K562 (cell line): ENCODE data around the gene FOXRED2. TPM values are rescaled to one million over a fixed set of nuclear protein-coding genes. Genes with fewer than 3 reads are reported as not detected.

Source experiments
- ATF1 ChIP-seq, 2 experiments: fragments of 450-650 bp in 1 of 2; IDR thresholded peaks; 2 replicates each; pipeline ENCODE4 v1.6.1; 2016; ENCODE audit warnings: missing compliant biosample characterization in 1 of 2, missing genetic modification characterization in 1 of 2
- CBX2 ChIP-seq: fragments of 200-600 bp; sonication (generic); IDR thresholded peaks from one replicate; pipeline ENCODE4 v1.6.1; 2012; ENCODE audit warnings: mild to moderate bottlenecking, low read length, inconsistent platforms; ENCODE audit not compliant: insufficient read depth, poor library complexity, severe bottlenecking
- FOS ChIP-seq: IDR thresholded peaks from 3 replicates; pipeline ENCODE4 v1.6.1; 2011; ENCODE audit not compliant: insufficient read length; ENCODE audit errors: extremely low read depth
- FOXP1 ChIP-seq: sonication (generic); formaldehyde crosslinking; IDR thresholded peaks from 2 replicates; pipeline ENCODE4 v1.8.0; 2022; ENCODE audit warnings: mild to moderate bottlenecking, missing genetic modification reagents
- MEIS2 ChIP-seq: fragments of 450-650 bp; IDR thresholded peaks from 2 replicates; pipeline ENCODE4 v1.6.1; 2014; ENCODE audit warnings: mild to moderate bottlenecking; ENCODE audit not compliant: partially characterized antibody
- PHF8 ChIP-seq: fragments of 200-600 bp; sonication (generic); IDR thresholded peaks from 2 replicates; pipeline ENCODE4 v1.6.1; 2012; ENCODE audit warnings: mixed run types, mild to moderate bottlenecking, inconsistent platforms, low read length, moderate library complexity, borderline replicate concordance
- SRSF7 ChIP-seq: fragments of 200-400 bp; formaldehyde crosslinking; optimal IDR thresholded peaks from 2 replicates; pipeline ENCODE3; 2017; ENCODE audit warnings: mild to moderate bottlenecking, low read depth, low read length
- ZNF232 ChIP-seq: sonication (generic); formaldehyde crosslinking; IDR thresholded peaks from 2 replicates; pipeline ENCODE4 v1.8.0; 2022; ENCODE audit warnings: mild to moderate bottlenecking, missing genetic modification reagents
- ZNF75A ChIP-seq: fragments of 450-650 bp; formaldehyde crosslinking; IDR thresholded peaks from 2 replicates; pipeline ENCODE4 v1.4.0; 2020; ENCODE audit warnings: mild to moderate bottlenecking
- polyA plus RNA-seq, 8 experiments: library from polyadenylated mRNA; depleted of rRNA in 4 of 8; stranded (reverse) in 5 of 8; unstranded in 3 of 8; fragments of >200 nt; fragmentation: Nextera tagmentation in 2 of 8; fragmentation: Illumina TruSeq in 1 of 8; extraction: Ambion mirVana in 2 of 8; extraction: Trizol in 1 of 8; gene quantifications; 2 replicates each; pipeline versions ENCODE4 v1.2.1 to v1.2.3, GENCODE V29; 2011 to 2014; ENCODE audit warnings: inconsistent platforms in 1 of 8, missing spikeins in 1 of 8
- total RNA-seq, 7 experiments: library from RNA; depleted of rRNA in 6 of 7; stranded (reverse); fragments of >200 nt in 6 of 7; fragmentation: Illumina TruSeq in 2 of 7; extraction: Trizol in 2 of 7; gene quantifications; 2 replicates each; pipeline versions ENCODE4 v1.2.1 to v1.2.3, GENCODE V29; 2011 to 2021; ENCODE audit warnings: low replicate concordance in 1 of 7
- TF ChIP-seq, protein P1 (sequence below): fragments of 450-650 bp; IDR thresholded peaks from 2 replicates; pipeline ENCODE4 v1.6.1; 2016
- TF ChIP-seq, protein P2 (sequence below): fragments of 450-650 bp; IDR thresholded peaks from 2 replicates; pipeline ENCODE4 v1.6.1; 2016; ENCODE audit warnings: mild to moderate bottlenecking, moderate library complexity
- TF ChIP-seq, protein P3 (sequence below): fragments of 450-650 bp; IDR thresholded peaks from 2 replicates; pipeline ENCODE4 v1.6.1; 2016; ENCODE audit warnings: mild to moderate bottlenecking

FOXRED2 gene
- total and polyA plus RNA-seq, 9 of the 15 experiments (the other 6 are each of a cell fraction or from before 2014, with no cell fraction given): 2.8 to 48.4 (median 7.8) TPM

DNA sequence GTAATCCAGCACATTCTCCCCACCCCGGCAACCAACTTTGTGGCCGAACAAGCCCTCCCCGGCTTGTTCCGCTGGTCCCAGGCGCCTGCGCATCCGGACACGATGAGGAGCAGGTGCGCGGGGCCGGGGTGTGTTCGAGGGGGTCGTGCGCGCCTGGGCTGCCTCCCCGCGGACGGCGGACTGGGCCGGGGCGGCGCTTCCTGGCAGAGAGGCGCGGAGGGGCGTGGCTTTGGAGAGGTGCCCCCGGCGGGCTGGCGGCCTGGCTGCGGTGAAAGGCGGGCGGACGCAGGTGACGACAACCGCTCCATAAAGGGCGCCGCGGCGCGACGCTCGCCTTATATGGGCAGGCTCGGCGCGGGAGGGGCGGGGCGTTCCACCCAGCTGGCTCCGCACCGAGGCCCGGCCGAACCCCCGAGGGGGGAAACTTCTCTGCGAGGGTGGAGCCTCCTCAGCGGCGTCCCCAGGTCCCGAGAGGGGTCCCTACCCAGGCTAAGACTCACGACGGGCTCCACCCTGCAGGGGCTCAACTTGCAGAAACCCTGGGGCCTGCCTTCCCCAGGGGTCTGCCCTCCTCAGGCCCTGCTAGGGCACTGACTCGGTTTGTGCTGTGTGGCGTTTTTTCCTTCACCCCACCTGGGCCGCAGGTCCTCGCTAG lies 51.8 kb downstream of the FOXRED2 start (continued):
- TF ChIP-seq, protein P1, sequence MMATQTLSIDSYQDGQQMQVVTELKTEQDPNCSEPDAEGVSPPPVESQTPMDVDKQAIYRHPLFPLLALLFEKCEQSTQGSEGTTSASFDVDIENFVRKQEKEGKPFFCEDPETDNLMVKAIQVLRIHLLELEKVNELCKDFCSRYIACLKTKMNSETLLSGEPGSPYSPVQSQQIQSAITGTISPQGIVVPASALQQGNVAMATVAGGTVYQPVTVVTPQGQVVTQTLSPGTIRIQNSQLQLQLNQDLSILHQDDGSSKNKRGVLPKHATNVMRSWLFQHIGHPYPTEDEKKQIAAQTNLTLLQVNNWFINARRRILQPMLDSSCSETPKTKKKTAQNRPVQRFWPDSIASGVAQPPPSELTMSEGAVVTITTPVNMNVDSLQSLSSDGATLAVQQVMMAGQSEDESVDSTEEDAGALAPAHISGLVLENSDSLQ: 0 out of 2 replicates have a peak, but pooled peaks have one; percentile 19
- TF ChIP-seq FOXP1: peak; percentile 94
- TF ChIP-seq, protein P2, sequence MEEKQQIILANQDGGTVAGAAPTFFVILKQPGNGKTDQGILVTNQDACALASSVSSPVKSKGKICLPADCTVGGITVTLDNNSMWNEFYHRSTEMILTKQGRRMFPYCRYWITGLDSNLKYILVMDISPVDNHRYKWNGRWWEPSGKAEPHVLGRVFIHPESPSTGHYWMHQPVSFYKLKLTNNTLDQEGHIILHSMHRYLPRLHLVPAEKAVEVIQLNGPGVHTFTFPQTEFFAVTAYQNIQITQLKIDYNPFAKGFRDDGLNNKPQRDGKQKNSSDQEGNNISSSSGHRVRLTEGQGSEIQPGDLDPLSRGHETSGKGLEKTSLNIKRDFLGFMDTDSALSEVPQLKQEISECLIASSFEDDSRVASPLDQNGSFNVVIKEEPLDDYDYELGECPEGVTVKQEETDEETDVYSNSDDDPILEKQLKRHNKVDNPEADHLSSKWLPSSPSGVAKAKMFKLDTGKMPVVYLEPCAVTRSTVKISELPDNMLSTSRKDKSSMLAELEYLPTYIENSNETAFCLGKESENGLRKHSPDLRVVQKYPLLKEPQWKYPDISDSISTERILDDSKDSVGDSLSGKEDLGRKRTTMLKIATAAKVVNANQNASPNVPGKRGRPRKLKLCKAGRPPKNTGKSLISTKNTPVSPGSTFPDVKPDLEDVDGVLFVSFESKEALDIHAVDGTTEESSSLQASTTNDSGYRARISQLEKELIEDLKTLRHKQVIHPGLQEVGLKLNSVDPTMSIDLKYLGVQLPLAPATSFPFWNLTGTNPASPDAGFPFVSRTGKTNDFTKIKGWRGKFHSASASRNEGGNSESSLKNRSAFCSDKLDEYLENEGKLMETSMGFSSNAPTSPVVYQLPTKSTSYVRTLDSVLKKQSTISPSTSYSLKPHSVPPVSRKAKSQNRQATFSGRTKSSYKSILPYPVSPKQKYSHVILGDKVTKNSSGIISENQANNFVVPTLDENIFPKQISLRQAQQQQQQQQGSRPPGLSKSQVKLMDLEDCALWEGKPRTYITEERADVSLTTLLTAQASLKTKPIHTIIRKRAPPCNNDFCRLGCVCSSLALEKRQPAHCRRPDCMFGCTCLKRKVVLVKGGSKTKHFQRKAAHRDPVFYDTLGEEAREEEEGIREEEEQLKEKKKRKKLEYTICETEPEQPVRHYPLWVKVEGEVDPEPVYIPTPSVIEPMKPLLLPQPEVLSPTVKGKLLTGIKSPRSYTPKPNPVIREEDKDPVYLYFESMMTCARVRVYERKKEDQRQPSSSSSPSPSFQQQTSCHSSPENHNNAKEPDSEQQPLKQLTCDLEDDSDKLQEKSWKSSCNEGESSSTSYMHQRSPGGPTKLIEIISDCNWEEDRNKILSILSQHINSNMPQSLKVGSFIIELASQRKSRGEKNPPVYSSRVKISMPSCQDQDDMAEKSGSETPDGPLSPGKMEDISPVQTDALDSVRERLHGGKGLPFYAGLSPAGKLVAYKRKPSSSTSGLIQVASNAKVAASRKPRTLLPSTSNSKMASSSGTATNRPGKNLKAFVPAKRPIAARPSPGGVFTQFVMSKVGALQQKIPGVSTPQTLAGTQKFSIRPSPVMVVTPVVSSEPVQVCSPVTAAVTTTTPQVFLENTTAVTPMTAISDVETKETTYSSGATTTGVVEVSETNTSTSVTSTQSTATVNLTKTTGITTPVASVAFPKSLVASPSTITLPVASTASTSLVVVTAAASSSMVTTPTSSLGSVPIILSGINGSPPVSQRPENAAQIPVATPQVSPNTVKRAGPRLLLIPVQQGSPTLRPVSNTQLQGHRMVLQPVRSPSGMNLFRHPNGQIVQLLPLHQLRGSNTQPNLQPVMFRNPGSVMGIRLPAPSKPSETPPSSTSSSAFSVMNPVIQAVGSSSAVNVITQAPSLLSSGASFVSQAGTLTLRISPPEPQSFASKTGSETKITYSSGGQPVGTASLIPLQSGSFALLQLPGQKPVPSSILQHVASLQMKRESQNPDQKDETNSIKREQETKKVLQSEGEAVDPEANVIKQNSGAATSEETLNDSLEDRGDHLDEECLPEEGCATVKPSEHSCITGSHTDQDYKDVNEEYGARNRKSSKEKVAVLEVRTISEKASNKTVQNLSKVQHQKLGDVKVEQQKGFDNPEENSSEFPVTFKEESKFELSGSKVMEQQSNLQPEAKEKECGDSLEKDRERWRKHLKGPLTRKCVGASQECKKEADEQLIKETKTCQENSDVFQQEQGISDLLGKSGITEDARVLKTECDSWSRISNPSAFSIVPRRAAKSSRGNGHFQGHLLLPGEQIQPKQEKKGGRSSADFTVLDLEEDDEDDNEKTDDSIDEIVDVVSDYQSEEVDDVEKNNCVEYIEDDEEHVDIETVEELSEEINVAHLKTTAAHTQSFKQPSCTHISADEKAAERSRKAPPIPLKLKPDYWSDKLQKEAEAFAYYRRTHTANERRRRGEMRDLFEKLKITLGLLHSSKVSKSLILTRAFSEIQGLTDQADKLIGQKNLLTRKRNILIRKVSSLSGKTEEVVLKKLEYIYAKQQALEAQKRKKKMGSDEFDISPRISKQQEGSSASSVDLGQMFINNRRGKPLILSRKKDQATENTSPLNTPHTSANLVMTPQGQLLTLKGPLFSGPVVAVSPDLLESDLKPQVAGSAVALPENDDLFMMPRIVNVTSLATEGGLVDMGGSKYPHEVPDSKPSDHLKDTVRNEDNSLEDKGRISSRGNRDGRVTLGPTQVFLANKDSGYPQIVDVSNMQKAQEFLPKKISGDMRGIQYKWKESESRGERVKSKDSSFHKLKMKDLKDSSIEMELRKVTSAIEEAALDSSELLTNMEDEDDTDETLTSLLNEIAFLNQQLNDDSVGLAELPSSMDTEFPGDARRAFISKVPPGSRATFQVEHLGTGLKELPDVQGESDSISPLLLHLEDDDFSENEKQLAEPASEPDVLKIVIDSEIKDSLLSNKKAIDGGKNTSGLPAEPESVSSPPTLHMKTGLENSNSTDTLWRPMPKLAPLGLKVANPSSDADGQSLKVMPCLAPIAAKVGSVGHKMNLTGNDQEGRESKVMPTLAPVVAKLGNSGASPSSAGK: peak; percentile 81
- TF ChIP-seq CBX2: no peak
- TF ChIP-seq PHF8: peak; percentile 67; the same call in 1 of the 2 replicates
- TF ChIP-seq ZNF232 (CRISPR knock-in tag): peak; percentile 70; the same call in 1 of the 2 replicates
- 0 out of 2 replicates have a peak, but pooled peaks have one; percentile 45 for TF ChIP-seq ZNF75A
- TF ChIP-seq FOS: no peak
- TF ChIP-seq, protein P3, sequence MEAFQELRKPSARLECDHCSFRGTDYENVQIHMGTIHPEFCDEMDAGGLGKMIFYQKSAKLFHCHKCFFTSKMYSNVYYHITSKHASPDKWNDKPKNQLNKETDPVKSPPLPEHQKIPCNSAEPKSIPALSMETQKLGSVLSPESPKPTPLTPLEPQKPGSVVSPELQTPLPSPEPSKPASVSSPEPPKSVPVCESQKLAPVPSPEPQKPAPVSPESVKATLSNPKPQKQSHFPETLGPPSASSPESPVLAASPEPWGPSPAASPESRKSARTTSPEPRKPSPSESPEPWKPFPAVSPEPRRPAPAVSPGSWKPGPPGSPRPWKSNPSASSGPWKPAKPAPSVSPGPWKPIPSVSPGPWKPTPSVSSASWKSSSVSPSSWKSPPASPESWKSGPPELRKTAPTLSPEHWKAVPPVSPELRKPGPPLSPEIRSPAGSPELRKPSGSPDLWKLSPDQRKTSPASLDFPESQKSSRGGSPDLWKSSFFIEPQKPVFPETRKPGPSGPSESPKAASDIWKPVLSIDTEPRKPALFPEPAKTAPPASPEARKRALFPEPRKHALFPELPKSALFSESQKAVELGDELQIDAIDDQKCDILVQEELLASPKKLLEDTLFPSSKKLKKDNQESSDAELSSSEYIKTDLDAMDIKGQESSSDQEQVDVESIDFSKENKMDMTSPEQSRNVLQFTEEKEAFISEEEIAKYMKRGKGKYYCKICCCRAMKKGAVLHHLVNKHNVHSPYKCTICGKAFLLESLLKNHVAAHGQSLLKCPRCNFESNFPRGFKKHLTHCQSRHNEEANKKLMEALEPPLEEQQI: no peak
- no peak for TF ChIP-seq SRSF7
- TF ChIP-seq MEIS2: peak; percentile 78
- no peak for TF ChIP-seq ATF1 (CRISPR knock-in tag; IDR thresholded peaks at IDR 0.05)
- TF ChIP-seq ATF1 (tag; IDR thresholded peaks at IDR 0.05): peak; percentile 69
